NCI-H1048 (cell line): Measurements from ENCODE around the gene SEZ6L.

ENCODE experiments used
- DNase-seq: peaks from one replicate; lab custom pipeline; 2025; lab: John Stamatoyannopoulos, UW

SEZ6L gene

DNA sequence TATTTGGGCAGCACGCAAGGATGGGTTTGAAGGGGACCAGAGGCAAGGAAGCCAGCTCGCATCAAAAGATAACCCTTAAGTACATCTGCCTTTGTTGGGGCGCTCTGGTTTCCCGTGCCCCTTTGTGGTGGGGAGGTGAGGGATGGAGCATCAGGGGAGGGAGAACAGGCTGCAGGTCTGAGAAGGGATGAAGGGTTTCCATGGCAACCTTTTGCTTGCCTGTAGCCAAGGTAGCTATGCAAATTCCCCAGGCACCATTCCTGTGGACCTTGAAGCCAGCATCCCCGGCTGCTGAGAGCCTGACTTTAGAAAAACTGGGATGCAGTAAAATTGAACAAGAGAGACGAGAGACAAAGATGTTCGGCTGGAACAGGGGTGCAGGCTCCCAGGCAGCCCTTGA, 75.7 kb downstream of the SEZ6L start:
- no peak for DNase-seq

DNA sequence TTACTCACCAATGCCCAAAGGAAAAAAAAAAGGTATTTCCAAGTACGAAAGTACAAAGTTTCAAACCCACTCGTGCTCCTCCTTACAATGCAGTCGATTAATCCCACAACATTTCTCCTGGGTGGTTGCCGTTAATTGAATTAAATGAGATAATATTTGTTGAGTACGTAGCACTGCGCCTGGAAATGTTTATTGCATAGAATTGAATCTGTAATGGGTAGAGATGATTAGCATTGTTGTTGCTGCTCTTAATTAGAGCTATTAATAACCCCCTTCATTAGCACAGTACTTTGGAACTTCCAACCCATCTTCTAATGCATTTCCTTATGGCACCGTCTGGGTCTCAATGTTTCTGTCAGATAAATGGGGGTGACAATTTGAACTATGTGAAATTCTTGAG, 77.3 kb downstream of the SEZ6L start:
- no peak for DNase-seq

DNA sequence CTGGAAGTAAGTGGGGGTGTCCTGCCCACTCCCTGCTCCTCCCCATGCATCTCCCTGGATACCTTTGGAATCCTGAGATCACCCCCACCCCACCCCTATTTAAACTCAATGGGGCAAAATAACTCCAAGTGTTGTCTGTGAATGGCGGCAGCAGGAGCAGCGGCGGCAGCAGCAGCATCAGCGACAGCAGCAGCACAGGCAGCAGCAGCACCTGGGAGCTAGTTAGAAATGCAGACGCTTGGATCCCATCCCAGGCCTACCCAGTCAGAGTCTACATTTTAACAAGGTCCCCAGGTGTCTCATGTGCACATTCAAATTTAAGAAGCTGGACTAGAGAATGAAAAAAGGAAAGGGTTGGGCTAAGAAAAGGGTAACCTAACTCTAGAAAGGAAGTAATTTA, 82.6 kb downstream of the SEZ6L start:
- no peak for DNase-seq

DNA sequence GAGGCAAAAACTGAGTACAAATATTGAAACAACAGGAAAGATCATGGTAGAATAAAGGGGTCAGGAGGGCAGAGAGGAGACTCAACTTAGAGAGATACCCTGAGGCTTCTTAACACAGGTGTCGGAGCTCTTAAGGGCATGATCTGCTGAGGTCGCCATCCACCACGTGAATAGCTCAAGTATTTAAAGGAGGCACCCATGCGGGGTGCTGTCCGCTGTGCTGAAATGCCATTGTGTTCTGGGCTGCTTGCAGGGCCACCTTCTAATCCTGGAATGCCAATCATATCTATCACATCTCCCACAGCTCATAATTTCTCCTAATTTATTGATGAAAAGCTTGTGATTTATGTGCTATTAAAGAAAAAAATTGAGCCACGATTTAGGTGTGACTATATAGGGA, 90.2 kb downstream of the SEZ6L start:
- no peak for DNase-seq

DNA sequence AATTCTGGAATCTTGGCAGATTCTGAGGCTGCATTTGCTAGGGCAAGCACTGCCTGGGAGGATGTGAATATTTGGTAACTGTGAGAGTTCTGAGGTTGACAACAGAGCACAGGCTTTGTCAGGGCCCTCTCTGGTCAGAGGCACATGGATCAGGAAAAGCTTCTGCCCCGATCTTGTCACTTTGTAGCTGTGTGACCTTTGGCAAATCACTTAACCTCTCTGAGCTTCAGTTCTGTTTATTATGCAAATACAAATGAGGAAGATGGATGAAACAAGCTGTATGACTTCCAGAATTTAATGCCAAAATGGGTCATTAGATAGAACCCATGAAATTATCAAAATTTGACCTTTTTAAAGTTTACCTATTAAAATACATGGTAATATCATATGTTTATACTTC, 94.9 kb downstream of the SEZ6L start:
- DNase-seq = no peak

DNA sequence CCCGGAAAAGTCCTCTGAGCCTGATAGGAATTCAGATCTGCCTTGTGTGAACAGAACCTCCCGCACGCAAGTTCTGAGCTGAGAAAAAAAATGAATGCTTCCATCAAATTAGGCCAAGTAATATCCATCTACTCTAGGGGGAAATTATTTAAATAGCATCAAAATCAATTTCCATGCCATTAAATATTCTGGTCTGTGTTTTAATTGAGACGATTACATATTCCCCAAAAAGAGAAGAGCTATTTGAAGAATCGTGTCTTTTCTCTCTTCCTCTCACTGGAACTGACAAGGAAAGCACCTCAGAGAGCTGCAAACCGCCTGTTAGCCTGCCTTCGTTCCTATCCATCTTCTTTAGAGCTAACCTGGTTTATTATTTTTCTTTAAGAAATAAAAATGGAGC, 96.0 kb downstream of the SEZ6L start:
- no peak for DNase-seq

DNA sequence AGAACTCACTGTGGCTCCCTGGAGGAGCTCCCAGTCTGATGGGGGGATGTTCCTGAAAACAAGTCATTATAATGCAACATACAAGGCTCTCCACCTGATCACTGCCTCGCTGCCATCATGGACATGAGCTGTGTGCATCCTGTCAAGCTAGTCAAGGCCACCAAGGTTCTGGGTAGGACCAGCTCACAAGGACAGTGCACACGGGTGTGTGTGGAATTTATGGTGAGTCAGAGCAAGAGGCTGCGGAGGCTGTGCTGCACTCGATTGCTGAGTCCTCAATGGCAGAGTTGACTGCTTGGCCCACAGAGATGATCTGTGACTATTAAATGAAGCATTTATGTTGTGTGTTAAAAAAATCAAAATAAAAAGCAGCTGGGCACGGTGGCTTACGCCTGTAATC, 96.6 kb downstream of the SEZ6L start:
- no peak for DNase-seq

DNA sequence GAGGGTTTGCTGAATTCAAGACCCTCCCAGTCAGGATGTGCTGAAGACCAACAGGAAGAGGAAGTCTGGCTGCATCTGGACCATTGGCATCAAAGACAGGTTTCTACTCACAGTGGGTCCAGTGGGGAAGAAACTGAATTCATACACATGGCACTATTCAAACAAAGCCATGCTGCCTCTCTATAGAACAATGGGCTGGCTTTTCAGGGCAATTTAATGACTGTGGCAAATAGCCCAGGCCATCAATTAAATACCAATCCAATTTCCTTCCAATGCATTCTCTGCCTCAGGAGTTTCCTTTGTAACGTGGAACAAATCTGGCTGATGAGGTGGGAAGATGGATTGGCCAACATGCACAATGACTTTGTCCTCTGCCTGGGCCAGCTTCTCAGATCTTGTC, 98.6 kb downstream of the SEZ6L start:
- DNase-seq = no peak

DNA sequence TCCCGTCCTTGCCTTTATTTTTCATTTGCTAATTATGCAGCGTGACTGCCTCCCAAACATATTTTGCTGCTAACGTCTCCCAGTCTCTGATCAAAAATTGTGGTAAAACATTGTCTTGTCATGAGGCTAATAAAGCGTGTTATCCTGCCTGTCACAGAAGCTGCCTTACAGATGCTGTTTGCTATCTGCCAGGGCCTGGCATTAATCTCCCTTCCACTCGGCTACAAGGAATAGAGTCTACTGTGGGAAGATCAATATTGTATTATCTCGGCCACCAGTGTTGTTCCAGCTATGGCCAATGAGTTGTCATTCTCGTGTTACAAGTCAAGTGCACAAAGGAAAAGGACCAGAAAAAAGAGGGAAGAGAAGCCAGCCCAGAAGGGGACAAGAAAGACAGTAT, 100.3 kb downstream of the SEZ6L start:
- no peak for DNase-seq

DNA sequence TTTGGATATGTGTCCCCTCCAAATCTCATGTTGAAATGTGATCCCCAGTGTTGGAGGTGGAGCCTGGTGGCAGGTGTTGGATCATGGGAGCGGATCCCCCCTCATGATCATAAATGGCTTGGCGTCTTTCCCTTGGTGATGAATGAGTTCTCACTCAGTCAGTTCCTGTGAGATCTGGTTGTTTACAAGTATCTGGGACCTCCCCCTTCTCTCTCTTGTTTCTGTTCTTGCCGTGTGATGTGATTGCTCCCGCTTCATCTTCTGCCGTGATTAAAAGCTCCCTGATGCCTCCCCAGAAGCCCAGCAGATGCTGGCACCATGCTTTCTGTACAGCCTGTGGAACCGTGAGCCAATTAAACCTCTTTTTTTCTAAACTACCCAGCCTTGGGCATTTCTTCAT, 102.2 kb downstream of the SEZ6L start:
- DNase-seq = no peak

DNA sequence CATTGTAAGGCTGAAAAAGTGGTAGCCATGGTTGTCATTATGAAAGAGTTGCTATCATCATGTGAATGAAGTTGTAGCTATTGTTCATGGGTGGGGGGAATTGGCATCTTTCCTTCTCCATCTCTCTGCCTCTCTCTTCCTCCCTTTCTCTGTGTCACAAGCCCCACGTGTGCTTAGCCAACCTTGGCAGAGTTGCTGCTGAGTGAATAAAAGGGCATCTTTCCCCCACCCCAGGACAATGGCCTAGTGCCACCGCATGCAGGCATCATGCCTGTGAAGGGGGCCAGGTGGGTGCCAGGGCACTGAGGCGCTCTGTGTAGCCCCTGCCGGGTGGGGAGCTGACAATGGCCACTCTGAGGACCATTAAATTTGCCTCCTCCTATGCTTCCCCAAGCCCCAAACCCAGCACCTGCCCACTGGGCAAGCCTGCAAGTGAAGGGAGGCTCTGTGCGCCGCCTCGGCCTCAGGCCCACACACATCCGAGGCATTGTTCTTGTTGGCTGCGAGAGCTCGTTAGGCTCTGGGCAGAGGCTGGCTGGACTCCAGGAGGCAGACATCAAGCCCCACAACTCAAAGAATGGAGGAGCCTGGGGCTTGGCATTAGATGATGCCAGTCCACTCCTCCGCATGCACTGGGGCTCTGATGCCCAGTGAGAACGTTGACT, 103.9 kb downstream of the SEZ6L start:
- no peak for DNase-seq

DNA sequence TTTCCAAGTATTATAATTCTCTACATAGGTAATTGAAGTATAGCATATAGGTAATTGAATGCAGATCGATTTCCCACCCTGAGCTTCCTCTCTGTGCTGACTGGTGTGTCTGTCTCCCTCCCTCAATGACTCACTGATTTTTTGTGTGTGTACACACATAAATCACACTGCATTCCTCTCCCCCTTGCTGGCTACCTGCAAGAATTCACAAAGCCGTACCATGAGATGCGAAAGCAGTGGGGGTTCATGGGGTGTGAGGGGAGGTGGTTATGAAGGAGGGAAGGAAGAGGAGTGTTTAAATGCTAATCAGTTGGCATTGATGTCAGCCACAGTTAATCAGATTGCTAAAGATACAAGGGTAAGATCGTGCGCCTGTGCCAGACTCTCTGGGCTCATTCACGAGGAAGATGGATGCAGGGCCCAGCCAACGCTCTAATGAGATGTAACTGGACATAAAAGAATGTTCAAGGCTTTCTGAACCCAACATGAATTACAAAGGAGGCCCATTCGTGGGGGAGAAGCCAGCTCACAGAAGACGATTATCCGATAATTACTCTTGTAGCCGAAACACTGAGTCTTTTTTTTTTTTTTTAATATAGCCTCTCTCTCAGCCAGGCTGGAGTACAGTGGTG, 107.4 kb downstream of the SEZ6L start:
- no peak for DNase-seq

DNA sequence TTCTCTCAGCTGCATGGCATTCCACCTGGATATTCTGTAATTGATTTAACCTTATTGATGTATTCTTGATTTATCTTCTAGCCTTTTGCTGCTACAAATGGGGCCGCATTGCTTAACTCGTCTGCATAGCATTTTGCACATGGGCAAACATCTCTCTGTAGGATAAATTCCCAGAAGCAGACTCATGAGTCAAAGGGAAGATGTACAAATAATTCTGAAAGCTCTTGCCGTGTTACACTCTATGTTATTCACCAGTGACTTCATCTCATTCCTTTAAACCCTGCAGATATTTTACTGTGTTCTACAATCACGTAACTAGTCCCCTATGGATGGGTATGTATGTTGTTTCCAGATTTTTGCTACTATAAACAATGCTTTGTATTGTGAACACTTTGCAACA, 112.7 kb downstream of the SEZ6L start:
- no peak for DNase-seq

DNA sequence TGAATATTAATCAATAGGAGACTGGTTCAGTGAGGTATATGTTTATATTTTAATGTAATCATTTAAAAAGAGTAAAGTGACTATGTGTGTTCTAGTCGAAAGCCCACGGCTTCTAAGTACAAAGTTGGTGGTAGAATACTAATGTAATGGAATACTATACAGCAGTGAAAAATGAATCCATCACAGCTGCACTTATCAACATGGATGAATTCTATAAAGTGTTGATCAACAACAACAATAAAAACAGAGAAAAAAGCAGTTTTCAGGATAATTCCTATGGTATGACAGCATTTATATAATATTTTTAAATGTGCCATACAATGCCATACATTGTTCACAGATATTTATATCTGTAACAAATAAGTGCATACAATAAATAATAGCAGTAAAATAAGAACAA, 114.1 kb downstream of the SEZ6L start:
- DNase-seq = no peak

DNA sequence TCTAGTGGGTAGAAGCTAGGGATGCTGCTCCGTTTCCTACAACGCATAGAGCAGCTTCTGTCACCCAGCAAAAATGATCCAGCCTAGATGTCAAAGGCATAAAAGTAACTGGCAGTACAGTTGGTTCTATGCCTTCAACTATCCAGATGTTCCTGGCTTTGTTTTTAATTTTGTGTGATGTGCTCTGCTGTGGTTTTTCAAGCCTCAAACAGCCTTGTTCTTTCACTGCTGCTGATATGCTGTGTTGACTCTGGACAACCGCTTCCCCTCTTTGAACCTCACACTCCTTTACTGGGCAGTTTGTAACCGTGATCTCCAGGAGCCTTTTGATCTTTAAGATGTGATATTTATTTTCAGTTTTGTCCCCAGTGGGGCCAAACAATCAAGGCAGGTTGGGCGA, 116.4 kb downstream of the SEZ6L start:
- DNase-seq = no peak

DNA sequence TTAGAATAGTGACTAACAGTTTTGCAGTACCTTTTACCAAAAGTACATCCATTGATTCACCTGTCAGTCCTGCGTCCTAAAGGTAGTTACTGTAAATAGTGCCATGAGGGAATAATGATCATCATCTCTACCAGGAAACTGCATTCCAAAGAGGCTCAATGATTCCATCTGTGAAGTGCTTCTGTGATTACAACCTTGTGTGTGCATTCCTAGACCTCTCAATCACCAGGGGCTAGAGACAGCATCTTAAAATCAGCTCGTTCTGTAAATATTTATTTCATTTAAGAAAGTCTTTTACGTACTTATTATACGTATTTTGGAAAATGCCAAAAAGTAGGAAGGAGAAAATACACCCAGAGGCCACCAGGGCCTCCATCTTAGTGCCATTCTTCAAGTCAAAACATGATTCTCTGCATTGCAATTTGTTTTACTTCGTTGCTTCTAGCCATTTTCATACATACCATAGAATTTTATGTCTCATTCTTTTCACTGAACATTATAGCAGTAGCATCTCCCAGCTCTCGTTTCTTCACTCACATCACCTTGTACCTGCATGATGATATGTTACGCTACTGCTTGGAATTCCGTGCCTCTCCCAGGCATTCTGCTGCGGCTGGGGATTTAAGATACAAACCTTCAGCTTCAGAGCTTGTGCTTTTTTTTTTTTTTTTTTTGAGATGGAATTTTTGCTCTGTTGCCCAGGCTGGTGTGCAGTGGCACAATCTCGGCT, 117.0 kb downstream of the SEZ6L start:
- DNase-seq = no peak

DNA sequence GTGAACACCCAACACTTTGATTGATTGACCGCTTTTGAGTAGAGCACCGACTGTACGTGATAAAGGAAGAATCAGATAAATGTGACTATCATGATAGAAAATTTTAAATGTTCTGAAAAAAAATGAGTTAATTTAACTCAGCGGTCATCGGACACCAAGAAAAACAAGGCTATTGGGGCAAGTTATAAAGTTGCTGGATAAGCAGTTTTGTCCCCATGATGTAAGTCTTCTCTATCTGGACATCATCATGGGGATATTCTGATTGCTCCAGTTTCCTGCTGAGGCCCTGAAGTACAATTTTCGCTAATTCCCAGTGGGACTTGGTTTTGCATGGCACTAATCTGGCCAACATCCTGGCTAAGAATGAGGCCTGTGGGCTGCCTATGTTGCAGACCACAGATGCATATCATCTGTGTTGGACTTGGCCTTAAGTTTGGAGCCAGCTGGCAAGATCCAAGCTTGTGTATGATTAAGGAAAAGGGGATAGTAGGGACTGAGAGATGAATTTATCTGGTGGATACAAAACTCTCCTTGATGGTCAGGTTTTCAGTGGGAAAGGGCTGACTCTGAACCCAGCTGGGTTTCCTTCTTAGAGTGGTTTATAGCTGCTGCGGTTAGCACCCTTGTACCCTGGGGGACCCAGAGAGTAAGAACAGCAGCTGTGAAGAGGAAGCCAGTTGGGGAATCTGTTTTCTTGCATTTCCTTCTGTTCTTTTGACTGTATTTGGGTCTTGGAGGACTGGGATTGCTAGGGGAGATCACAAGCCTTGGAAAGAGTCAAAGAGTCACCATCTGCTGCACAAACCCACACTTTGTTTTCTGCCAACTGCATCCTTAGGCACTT, 118.3 kb downstream of the SEZ6L start:
- no peak for DNase-seq

DNA sequence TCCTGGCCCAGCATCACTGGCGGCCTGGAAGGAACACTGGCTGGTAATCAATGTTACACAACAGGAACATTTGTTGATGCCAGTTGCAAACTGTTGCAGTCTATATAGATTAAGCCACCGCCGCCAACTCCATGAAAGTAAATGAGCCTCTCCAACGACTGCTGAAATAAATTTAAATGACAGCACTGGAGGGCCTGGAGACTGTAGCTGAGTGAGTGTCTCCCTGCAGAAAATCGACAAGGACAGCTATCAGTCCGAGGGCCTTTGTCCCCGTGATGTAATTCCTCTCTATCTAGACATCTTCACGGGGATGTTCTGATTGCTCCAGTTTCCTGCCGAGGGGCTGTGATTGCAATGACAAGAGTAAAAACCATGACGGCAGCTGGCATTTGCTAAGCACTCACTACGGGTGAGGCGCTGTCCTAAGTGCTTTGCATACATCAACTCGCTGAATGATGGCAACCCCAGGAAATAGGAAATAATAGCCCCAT, 120.4 kb downstream of the SEZ6L start:
- DNase-seq = no peak

DNA sequence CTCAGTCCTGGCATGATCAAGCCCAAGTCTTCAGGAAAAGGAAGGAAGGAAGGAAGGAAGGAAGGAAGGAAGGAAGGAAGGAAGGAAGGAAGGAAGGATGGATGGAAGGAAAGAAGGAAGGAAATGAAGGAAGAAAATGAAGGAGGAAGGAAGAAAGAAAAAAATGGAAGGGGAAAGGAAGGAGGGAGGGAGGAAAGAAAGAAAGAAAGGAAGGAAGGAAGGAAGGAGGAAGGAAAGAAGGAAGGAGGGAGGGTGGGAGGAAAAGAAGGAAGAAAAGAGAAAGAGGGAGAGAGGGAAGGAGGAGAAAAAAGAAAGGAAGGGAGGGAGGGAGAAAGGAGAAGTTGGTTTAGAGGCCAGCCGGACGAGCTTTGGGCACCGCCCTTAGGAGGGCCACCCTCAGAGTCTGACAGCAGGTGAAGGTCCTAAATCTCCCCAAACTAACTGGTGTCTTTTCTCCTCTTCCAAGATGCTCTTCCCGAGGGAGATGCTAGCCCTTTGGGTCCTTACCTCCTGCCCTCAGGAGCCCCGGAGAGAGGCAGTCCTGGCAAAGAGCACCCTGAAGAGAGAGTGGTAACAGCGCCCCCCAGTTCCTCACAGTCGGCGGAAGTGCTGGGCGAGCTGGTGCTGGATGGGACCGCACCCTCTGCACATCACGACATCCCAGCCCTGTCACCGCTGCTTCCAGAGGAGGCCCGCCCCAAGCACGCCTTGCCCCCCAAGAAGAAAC, 122.8 kb downstream of the SEZ6L start:
- DNase-seq = no peak

DNA sequence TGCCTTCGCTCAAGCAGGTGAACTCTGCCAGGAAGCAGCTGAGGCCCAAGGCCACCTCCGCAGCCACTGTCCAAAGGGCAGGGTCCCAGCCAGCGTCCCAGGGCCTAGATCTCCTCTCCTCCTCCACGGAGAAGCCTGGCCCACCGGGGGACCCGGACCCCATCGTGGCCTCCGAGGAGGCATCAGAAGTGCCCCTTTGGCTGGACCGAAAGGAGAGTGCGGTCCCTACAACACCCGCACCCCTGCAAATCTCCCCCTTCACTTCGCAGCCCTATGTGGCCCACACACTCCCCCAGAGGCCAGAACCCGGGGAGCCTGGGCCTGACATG, 123.4 kb downstream of the SEZ6L start:
- no peak for DNase-seq

DNA sequence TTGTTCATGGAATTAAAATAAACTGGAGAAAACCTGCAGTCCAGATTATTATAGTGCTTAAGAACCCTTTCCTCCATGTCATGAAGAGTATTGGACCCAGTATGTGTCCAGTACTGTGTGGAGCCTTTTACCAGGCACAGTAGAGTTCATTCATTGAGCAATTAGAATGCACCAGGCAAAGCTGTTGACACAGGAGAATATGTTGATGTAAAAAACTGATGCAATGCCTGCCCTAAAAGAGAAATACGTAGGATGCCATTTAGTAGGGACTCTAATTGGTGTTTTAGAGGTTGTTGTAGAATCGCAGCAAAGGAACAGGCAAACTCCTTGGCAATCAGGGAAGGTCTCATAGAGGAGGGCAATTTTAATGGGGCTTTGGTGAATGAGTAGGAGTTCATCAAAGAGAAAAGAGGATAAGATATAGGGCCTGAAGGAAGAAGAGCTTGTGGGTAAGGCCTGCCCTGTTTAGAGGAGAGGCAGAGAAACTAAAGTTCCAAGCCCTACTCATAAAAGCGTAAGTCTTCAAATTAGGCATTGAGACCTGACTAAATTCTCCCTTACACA, 126.4 kb downstream of the SEZ6L start:
- no peak for DNase-seq
